Astrocyte (in vitro differentiated cells and primary cell): Measurements from ENCODE around the gene FGGY. TPM values are rescaled to one million over a fixed set of nuclear protein-coding genes. Genes with fewer than 3 reads are reported as not detected.

Experiments
- DNase-seq: peaks from one replicate; pipeline ENCODE4 v3.0.0-alpha.2; 2010; ENCODE audit warnings: low read depth
- FAIRE-seq: peaks from 2 replicates; lab custom pipeline; 2011; peaks lifted over from hg19 to GRCh38; lab: Jason Lieb, UNC
- H2AFZ ChIP-seq: 2 replicates; pipeline ENCODE4 v1.6.0; 2012; ENCODE audit warnings: low read depth, low read length, inconsistent platforms
- H3K27ac ChIP-seq: 2 replicates; pipeline ENCODE4 v1.5.1; 2011; ENCODE audit warnings: low read depth, low read length, inconsistent platforms
- H3K27me3 ChIP-seq: 2 replicates; pipeline ENCODE4 v1.6.0; 2011; ENCODE audit warnings: low read length, inconsistent platforms; ENCODE audit not compliant: insufficient read depth
- H3K36me3 ChIP-seq: 2 replicates; pipeline ENCODE4 v1.5.1; 2011; ENCODE audit warnings: low read length, inconsistent platforms; ENCODE audit not compliant: insufficient read depth
- H3K4me1 ChIP-seq: 2 replicates; pipeline ENCODE4 v1.5.1; 2011; ENCODE audit warnings: low read length, inconsistent platforms; ENCODE audit not compliant: insufficient read depth
- H3K4me2 ChIP-seq: 2 replicates; pipeline ENCODE4 v1.6.0; 2012; ENCODE audit warnings: low read length, inconsistent platforms
- H3K4me3 ChIP-seq: 2 replicates; pipeline ENCODE4 v1.5.1; 2011; ENCODE audit warnings: low read depth, mild to moderate bottlenecking, low read length, inconsistent platforms; ENCODE audit not compliant: insufficient read depth
- H3K79me2 ChIP-seq: 2 replicates; pipeline ENCODE4 v1.6.0; 2012; ENCODE audit warnings: mild to moderate bottlenecking, low read length, inconsistent platforms; ENCODE audit not compliant: insufficient read depth
- H3K9ac ChIP-seq: 2 replicates; pipeline ENCODE4 v1.6.0; 2012; ENCODE audit warnings: mild to moderate bottlenecking, low read length, inconsistent platforms
- H3K9me3 ChIP-seq: 2 replicates; pipeline ENCODE4 v1.5.1; 2012; ENCODE audit warnings: low read depth, mild to moderate bottlenecking, low read length, inconsistent platforms; ENCODE audit not compliant: insufficient read depth
- H4K20me1 ChIP-seq: 2 replicates; pipeline ENCODE4 v1.6.0; 2012; ENCODE audit warnings: low read length, inconsistent platforms; ENCODE audit not compliant: insufficient read depth
- H3K27ac Mint-ChIP-seq: one replicate; pipeline ENCODE4 v1.8.0; 2021; ENCODE audit warnings: mild to moderate bottlenecking, mixed read lengths; ENCODE audit not compliant: unreplicated experiment
- H3K27me3 Mint-ChIP-seq: one replicate; pipeline ENCODE4 v1.8.0; 2021; ENCODE audit warnings: low read depth, mixed read lengths; ENCODE audit not compliant: unreplicated experiment
- H3K36me3 Mint-ChIP-seq: one replicate; pipeline ENCODE4 v1.8.0; 2021; ENCODE audit warnings: low read depth, mixed read lengths; ENCODE audit not compliant: unreplicated experiment
- H3K4me1 Mint-ChIP-seq: one replicate; pipeline ENCODE4 v1.8.0; 2021; ENCODE audit warnings: low read depth, mixed read lengths; ENCODE audit not compliant: unreplicated experiment
- H3K4me3 Mint-ChIP-seq: one replicate; pipeline ENCODE4 v1.8.0; 2021; ENCODE audit warnings: mild to moderate bottlenecking, moderate library complexity, mixed read lengths; ENCODE audit not compliant: unreplicated experiment
- H3K9me3 Mint-ChIP-seq: one replicate; pipeline ENCODE4 v1.8.0; 2021; ENCODE audit warnings: mild to moderate bottlenecking, mixed read lengths; ENCODE audit not compliant: unreplicated experiment
- EZH2 ChIP-seq: IDR thresholded peaks from 2 replicates; pipeline ENCODE4 v1.6.1; 2012; ENCODE audit warnings: mild to moderate bottlenecking, low read length, inconsistent platforms; ENCODE audit not compliant: insufficient read depth
- total RNA-seq: library from RNA; stranded (reverse); gene quantifications from 2 replicates; pipeline ENCODE4 v1.2.1, GENCODE V29; 2021
- TF ChIP-seq, protein P1 (sequence below): IDR thresholded peaks from 2 replicates; pipeline ENCODE4 v1.5.1; 2011; ENCODE audit warnings: low read depth, mild to moderate bottlenecking, inconsistent platforms, low read length, moderate library complexity; ENCODE audit not compliant: insufficient read depth

The FGGY gene
- total RNA-seq, 1 donor from 2014 or later, result 6.8 TPM

DNA sequence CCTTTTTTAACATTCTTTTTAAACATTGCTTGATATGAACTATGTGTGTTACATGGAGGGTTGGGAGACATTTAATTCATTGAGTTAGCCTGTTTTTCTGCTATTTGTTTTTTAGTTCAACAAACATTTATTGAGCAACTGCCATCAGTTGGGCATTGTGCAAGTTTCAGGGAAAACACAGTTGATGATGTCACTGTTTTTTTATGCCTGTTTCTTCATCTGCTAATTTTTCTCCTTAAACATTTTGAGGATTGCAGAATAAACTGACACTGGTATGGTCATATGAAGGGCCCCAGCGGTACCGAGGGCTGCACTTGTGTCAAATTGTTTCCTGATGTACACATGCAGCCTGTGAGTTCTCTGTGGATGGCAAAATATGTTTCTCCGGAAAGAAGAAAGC lies 253.0 kb downstream of the FGGY start:
- Mint-ChIP-seq H3K27me3 (no peaks in the 10 kb centered on the region), H3K9me3 (peaks cover 6% of the 10 kb centered on the region), H3K4me3 (no peak overlapping the region), H3K36me3 (peaks cover 3% of the 10 kb centered on the region), H3K4me1 (peaks cover 18% of the 10 kb centered on the region), H3K27ac (no peak overlapping the region)
- Histone ChIP-seq H3K9ac (no peak overlapping the region), H2AFZ (no peak overlapping the region), H4K20me1 (no peaks in the 10 kb centered on the region), H3K9me3 (no peaks in the 10 kb centered on the region), H3K27me3 (no peaks in the 10 kb centered on the region), H3K36me3 (no peaks in the 10 kb centered on the region), H3K4me3 (no peak overlapping the region), H3K79me2 (no peaks in the 10 kb centered on the region), H3K27ac (no peak overlapping the region), H3K4me2 (no peak overlapping the region), H3K4me1 (peaks cover 8% of the 10 kb centered on the region)
- DNase-seq (no peak), FAIRE-seq (no peak)
- TF ChIP-seq, protein P1, sequence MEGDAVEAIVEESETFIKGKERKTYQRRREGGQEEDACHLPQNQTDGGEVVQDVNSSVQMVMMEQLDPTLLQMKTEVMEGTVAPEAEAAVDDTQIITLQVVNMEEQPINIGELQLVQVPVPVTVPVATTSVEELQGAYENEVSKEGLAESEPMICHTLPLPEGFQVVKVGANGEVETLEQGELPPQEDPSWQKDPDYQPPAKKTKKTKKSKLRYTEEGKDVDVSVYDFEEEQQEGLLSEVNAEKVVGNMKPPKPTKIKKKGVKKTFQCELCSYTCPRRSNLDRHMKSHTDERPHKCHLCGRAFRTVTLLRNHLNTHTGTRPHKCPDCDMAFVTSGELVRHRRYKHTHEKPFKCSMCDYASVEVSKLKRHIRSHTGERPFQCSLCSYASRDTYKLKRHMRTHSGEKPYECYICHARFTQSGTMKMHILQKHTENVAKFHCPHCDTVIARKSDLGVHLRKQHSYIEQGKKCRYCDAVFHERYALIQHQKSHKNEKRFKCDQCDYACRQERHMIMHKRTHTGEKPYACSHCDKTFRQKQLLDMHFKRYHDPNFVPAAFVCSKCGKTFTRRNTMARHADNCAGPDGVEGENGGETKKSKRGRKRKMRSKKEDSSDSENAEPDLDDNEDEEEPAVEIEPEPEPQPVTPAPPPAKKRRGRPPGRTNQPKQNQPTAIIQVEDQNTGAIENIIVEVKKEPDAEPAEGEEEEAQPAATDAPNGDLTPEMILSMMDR, result no peak
- no peak for TF ChIP-seq EZH2

DNA sequence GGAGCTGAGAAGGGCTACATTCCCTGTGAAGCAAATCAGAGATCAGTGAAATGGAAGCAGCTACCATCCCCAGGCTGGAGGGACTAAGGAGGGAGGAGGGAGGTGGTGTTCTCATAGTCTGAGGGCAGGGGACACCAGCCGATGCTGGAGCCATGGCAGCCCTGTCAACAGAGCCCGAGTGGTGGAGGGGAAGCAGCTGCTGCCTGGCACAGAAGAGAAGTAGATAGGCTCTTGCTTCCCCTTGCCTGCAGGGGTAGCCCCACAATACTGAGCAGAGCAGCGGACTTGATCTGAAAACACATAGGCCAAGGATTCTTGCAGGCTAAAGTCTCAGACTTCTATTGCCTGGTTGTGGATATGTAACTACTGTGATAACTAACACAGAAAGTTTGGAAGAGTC lies 255.1 kb downstream of the FGGY start:
- Histone ChIP-seq H3K27ac (no peak overlapping the region), H3K4me1 (peaks cover 8% of the 10 kb centered on the region), H3K36me3 (no peaks in the 10 kb centered on the region), H3K4me3 (no peak overlapping the region), H2AFZ (no peak overlapping the region), H3K9ac (no peak overlapping the region), H3K4me2 (no peak overlapping the region), H3K9me3 (no peaks in the 10 kb centered on the region), H4K20me1 (no peaks in the 10 kb centered on the region), H3K27me3 (no peaks in the 10 kb centered on the region), H3K79me2 (no peaks in the 10 kb centered on the region)
- no peak for FAIRE-seq
- Mint-ChIP-seq H3K27ac (no peak overlapping the region), H3K36me3 (peaks cover 3% of the 10 kb centered on the region), H3K9me3 (peaks cover 6% of the 10 kb centered on the region), H3K4me3 (no peak overlapping the region), H3K27me3 (no peaks in the 10 kb centered on the region), H3K4me1 (peaks cover 16% of the 10 kb centered on the region)
- TF ChIP-seq, protein P1, result no peak
- TF ChIP-seq EZH2, result no peak
- DNase-seq, result no peak

DNA sequence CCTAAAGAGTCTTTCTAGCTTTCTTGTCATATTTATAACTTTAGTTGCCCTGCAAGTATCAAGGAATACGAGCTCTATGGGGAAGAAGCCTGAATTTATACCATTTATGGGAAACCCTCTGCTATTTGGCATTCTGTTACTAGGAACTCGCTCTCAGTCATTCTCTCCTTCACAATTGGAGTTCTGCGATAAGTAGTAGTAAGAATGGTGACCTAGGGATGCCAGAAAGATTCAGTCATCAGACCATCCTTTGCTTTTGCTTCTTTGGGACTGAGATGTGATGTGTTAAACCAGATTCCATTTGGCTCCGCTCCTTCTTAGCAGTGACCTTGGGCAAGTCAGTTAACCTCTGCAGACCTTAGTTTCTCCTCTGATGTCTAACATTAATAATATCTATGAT lies 256.5 kb downstream of the FGGY start:
- Mint-ChIP-seq H3K36me3 (peaks cover 9% of the 10 kb centered on the region), H3K4me1 (peaks cover 16% of the 10 kb centered on the region)

More for the DNA sequence above, 256.5 kb downstream of the FGGY start:
- DNase-seq, result peak; percentile 74
- no peaks in the 10 kb centered on the region for H4K20me1 ChIP-seq
- no peak overlapping the region for H3K9ac ChIP-seq
- Mint-ChIP-seq H3K9me3 (peaks cover 13% of the 10 kb centered on the region), H3K27ac (peak overlapping the region; percentile 75), H3K27me3 (no peaks in the 10 kb centered on the region), H3K4me3 (no peak overlapping the region)
- H3K36me3 ChIP-seq, result no peaks in the 10 kb centered on the region
- H2AFZ ChIP-seq, result no peak overlapping the region
- no peaks in the 10 kb centered on the region for H3K27me3 ChIP-seq
- peaks cover 8% of the 10 kb centered on the region for H3K4me1 ChIP-seq
- H3K4me2 ChIP-seq, result peak overlapping the region; percentile 2
- TF ChIP-seq EZH2, result no peak
- TF ChIP-seq, protein P1, result no peak
- no peaks in the 10 kb centered on the region for H3K79me2 ChIP-seq
- H3K9me3 ChIP-seq, result no peaks in the 10 kb centered on the region
- H3K27ac ChIP-seq, result peak overlapping the region; percentile 12
- no peak for FAIRE-seq
- no peak overlapping the region for H3K4me3 ChIP-seq
